ENCODE measurements around the gene TUT1.

- TF ChIP-seq POLR2A (IDR thresholded peaks at IDR 0.05) = no peak
- TF ChIP-seq CTCF (IDR thresholded peaks at IDR 0.05) = no peak
Observed at GRCh38 chr11:62579252-62579651, 12.1 kb downstream of the TUT1 start.
